Endothelial cell (in vitro differentiated cells): Measurements from ENCODE around the gene AGPAT3. TPM values are rescaled to one million over a fixed set of nuclear protein-coding genes. Genes with fewer than 3 reads are reported as not detected.

ENCODE experiments used
- DNase-seq: peaks from one replicate; pipeline ENCODE4 v3.0.0; 2021; ENCODE audit warnings: low spot score
- H3K27ac Mint-ChIP-seq: one replicate; pipeline ENCODE4 v1.8.0; 2021; ENCODE audit warnings: mixed read lengths, inconsistent platforms; ENCODE audit not compliant: unreplicated experiment
- H3K27me3 Mint-ChIP-seq: one replicate; pipeline ENCODE4 v1.8.0; 2021; ENCODE audit warnings: mild to moderate bottlenecking, moderate library complexity, mixed read lengths, inconsistent platforms; ENCODE audit not compliant: unreplicated experiment
- H3K36me3 Mint-ChIP-seq: one replicate; pipeline ENCODE4 v1.8.0; 2021; ENCODE audit warnings: mild to moderate bottlenecking, low read depth, mixed read lengths, inconsistent platforms; ENCODE audit not compliant: unreplicated experiment
- H3K4me1 Mint-ChIP-seq: one replicate; pipeline ENCODE4 v1.8.0; 2021; ENCODE audit warnings: mild to moderate bottlenecking, mixed read lengths, inconsistent platforms; ENCODE audit not compliant: unreplicated experiment
- H3K4me3 Mint-ChIP-seq: one replicate; pipeline ENCODE4 v1.8.0; 2021; ENCODE audit warnings: mild to moderate bottlenecking, mixed read lengths, inconsistent platforms; ENCODE audit not compliant: unreplicated experiment
- H3K9me3 Mint-ChIP-seq: one replicate; pipeline ENCODE4 v1.8.0; 2021; ENCODE audit warnings: mixed read lengths, inconsistent platforms; ENCODE audit not compliant: unreplicated experiment
- CTCF ChIP-seq: fragments of 200-600 bp; sonication (generic); IDR thresholded peaks from one replicate; pipeline ENCODE4 v1.5.0; 2021; ENCODE audit warnings: antibody characterized with exemption; ENCODE audit not compliant: unreplicated experiment
- total RNA-seq: library from RNA; stranded (reverse); fragmentation: NEBNext Ultra II Directional; extraction: Animal tissue kit (Norgen Biotek cat#: 25700); gene quantifications from one replicate; pipeline ENCODE4 v1.2.1, GENCODE V29; 2021; ENCODE audit not compliant: unreplicated experiment

AGPAT3 gene
- total RNA-seq, 1 donor from 2014 or later: 22.6 TPM

GRCh38 chr21:43939443-43940328 is 74.7 kb downstream of the AGPAT3 start:
- Mint-ChIP-seq H3K9me3 (no peaks in the 10 kb centered on the region), H3K27ac (no peak overlapping the region), H3K36me3 (no peaks in the 10 kb centered on the region), H3K4me3 (no peak overlapping the region), H3K4me1 (no peaks in the 10 kb centered on the region), H3K27me3 (peaks cover 3% of the 10 kb centered on the region)
- no peak for DNase-seq
- no peak for TF ChIP-seq CTCF

- Mint-ChIP-seq H3K4me1 (no peaks in the 10 kb centered on the region), H3K36me3 (no peaks in the 10 kb centered on the region), H3K27ac (no peak overlapping the region), H3K27me3 (peaks cover 3% of the 10 kb centered on the region), H3K4me3 (no peak overlapping the region), H3K9me3 (no peaks in the 10 kb centered on the region)
- DNase-seq: no peak
- TF ChIP-seq CTCF: no peak
Measured at GRCh38 chr21:43940329-43941050, 75.5 kb downstream of the AGPAT3 start.

- no peak for TF ChIP-seq CTCF
- Mint-ChIP-seq H3K27me3 (peaks cover 3% of the 10 kb centered on the region), H3K27ac (no peak overlapping the region), H3K36me3 (no peaks in the 10 kb centered on the region), H3K9me3 (no peaks in the 10 kb centered on the region), H3K4me3 (no peak overlapping the region), H3K4me1 (no peaks in the 10 kb centered on the region)
- no peak for DNase-seq
Measured at GRCh38 chr21:43942201-43942600, 77.2 kb downstream of the AGPAT3 start.

GRCh38 chr21:43942621-43943020 is 77.6 kb downstream of the AGPAT3 start:
- Mint-ChIP-seq H3K27ac (no peak overlapping the region), H3K27me3 (no peaks in the 10 kb centered on the region), H3K9me3 (no peaks in the 10 kb centered on the region), H3K36me3 (no peaks in the 10 kb centered on the region), H3K4me3 (no peak overlapping the region), H3K4me1 (no peaks in the 10 kb centered on the region)
- no peak for DNase-seq
- TF ChIP-seq CTCF: no peak
